ENCODE data around the gene RAB31.

DNA sequence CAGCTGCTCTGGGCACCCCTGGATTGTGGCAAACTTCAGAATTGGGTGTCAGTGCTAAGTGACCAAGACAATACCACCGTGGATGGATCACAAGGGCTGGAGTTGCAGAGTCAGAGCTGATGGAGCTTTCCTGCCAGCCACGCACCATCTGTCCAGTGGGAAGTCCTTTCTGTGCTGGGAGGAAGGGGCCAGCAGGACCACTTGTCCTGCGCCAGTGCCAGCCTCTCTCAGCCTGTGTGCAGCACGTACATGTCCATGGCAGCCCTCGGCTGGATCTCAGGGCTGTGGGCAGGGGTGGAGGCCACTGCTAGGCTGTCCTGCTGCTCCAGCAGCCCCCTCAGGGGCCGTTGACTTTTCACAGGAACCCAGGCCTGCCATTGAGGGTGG lies 33.3 kb downstream of the RAB31 start:
- TF ChIP-seq ZNF670 (CRISPR knock-in tag; IDR thresholded peaks at IDR 0.05; ENCODE audit: borderline replicate concordance), result no peak
- TF ChIP-seq, protein P1, sequence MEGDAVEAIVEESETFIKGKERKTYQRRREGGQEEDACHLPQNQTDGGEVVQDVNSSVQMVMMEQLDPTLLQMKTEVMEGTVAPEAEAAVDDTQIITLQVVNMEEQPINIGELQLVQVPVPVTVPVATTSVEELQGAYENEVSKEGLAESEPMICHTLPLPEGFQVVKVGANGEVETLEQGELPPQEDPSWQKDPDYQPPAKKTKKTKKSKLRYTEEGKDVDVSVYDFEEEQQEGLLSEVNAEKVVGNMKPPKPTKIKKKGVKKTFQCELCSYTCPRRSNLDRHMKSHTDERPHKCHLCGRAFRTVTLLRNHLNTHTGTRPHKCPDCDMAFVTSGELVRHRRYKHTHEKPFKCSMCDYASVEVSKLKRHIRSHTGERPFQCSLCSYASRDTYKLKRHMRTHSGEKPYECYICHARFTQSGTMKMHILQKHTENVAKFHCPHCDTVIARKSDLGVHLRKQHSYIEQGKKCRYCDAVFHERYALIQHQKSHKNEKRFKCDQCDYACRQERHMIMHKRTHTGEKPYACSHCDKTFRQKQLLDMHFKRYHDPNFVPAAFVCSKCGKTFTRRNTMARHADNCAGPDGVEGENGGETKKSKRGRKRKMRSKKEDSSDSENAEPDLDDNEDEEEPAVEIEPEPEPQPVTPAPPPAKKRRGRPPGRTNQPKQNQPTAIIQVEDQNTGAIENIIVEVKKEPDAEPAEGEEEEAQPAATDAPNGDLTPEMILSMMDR (CRISPR knock-in tag; IDR thresholded peaks at IDR 0.05), result no peak
